SK-N-SH (cell line): ENCODE data around the gene BBOF1. TPM values are rescaled to one million over a fixed set of nuclear protein-coding genes. Genes with fewer than 3 reads are reported as not detected.

ENCODE experiments used
- CTCF ChIA-PET: fragments of 300-600, 350-600 bp; formaldehyde crosslinking; extraction: SDS; loops from one replicate; lab custom pipeline; 2021; lab: Yijun Ruan, JAX
- POLR2A ChIA-PET: fragments of 350-600 bp; sonication (Branson Sonifier 250); formaldehyde crosslinking; extraction: SDS; loops from one replicate; lab custom pipeline; 2020; ENCODE audit warnings: antibody characterized with exemption, inconsistent platforms; lab: Yijun Ruan, JAX
- DNase-seq: peaks from one replicate; pipeline ENCODE4 v3.0.0; 2012
- H2AFZ ChIP-seq: fragments of 200-600 bp; sonication (generic); 2 replicates; pipeline ENCODE4 v1.8.1; 2016; ENCODE audit warnings: antibody characterized with exemption, mild to moderate bottlenecking, low read depth
- H3F3A ChIP-seq: fragments of 200-600 bp; sonication (generic); replicated peaks from 2 replicates; pipeline ENCODE3; 2016; ENCODE audit warnings: antibody characterized with exemption, mild to moderate bottlenecking; ENCODE audit not compliant: insufficient read depth
- H3K27ac ChIP-seq, 2 experiments: fragments of 200-500 bp in 1 of 2; fragments of 200-600 bp in 1 of 2; sonication (Bioruptor generic) in 1 of 2; sonication (generic), shearing (Covaris generic) in 1 of 2; 2 replicates each; pipeline versions ENCODE4 v1.5.1 to v1.6.1; 2014 to 2016; ENCODE audit warnings: low read depth in 2 of 2, inconsistent platforms in 1 of 2, low read length in 1 of 2, mild to moderate bottlenecking in 1 of 2, mixed read lengths in 1 of 2
- H3K27me3 ChIP-seq: fragments of 200-600 bp; sonication (generic), shearing (Covaris generic); 2 replicates; pipeline ENCODE4 v1.6.1; 2016; ENCODE audit warnings: mixed run types; ENCODE audit not compliant: insufficient read depth
- H3K36me3 ChIP-seq, 2 experiments: fragments of 200-500 bp in 1 of 2; fragments of 200-600 bp in 1 of 2; sonication (Bioruptor generic) in 1 of 2; sonication (generic) in 1 of 2; replicated peaks in 1 of 2; 2 replicates each; pipeline versions ENCODE3 to v1.5.1; 2014 to 2016; ENCODE audit warnings: low read length in 1 of 2, mild to moderate bottlenecking in 1 of 2; ENCODE audit not compliant: insufficient read depth in 2 of 2, control insufficient read depth in 1 of 2
- H3K4me1 ChIP-seq, 2 experiments: fragments of 200-500 bp in 1 of 2; fragments of 200-600 bp in 1 of 2; sonication (Bioruptor generic) in 1 of 2; sonication (generic), shearing (Covaris generic) in 1 of 2; 2 replicates each; pipeline versions ENCODE4 v1.5.1 to v1.6.1; 2014 to 2016; ENCODE audit warnings: low read depth in 1 of 2, low read length in 1 of 2, mixed run types in 1 of 2; ENCODE audit not compliant: insufficient read depth in 2 of 2, control insufficient read depth in 1 of 2
- H3K4me2 ChIP-seq: fragments of 200-600 bp; sonication (generic), shearing (Covaris generic); 2 replicates; pipeline ENCODE4 v1.6.1; 2017; ENCODE audit warnings: mixed run types
- H3K4me3 ChIP-seq, 2 experiments: fragments of 200-500 bp in 1 of 2; fragments of 200-600 bp in 1 of 2; sonication (Bioruptor generic) in 1 of 2; sonication (generic), shearing (Covaris generic) in 1 of 2; 2 replicates each; pipeline versions ENCODE4 v1.5.1 to v1.8.1; 2014 to 2016; ENCODE audit warnings: low read depth in 2 of 2, inconsistent platforms in 1 of 2, low read length in 1 of 2, mild to moderate bottlenecking in 1 of 2, mixed read lengths in 1 of 2, moderate library complexity in 1 of 2
- H3K79me2 ChIP-seq: fragments of 200-600 bp; sonication (generic); 2 replicates; pipeline ENCODE4 v1.8.1; 2017; ENCODE audit warnings: mild to moderate bottlenecking; ENCODE audit not compliant: insufficient read depth
- H3K9ac ChIP-seq: fragments of 200-600 bp; sonication (generic); 2 replicates; pipeline ENCODE4 v1.6.1; 2017; ENCODE audit warnings: mixed run types
- H3K9me2 ChIP-seq: fragments of 200-600 bp; sonication (generic); 2 replicates; pipeline ENCODE4 v1.6.1; 2017; ENCODE audit warnings: mixed run types
- H3K9me3 ChIP-seq: fragments of 200-600 bp; sonication (generic); 2 replicates; pipeline ENCODE4 v1.6.1; 2017; ENCODE audit warnings: mixed run types, mild to moderate bottlenecking, moderate library complexity
- H4K20me1 ChIP-seq: fragments of 200-600 bp; sonication (generic); 2 replicates; pipeline ENCODE4 v1.6.1; 2017; ENCODE audit warnings: mild to moderate bottlenecking, mixed run types; ENCODE audit not compliant: insufficient read depth
- CTCF ChIP-seq: fragments of 200-600 bp; sonication (generic); IDR thresholded peaks from 2 replicates; pipeline ENCODE4 v1.6.1; 2017; ENCODE audit warnings: antibody characterized with exemption, mild to moderate bottlenecking, moderate library complexity
- FOXM1 ChIP-seq: IDR thresholded peaks from 2 replicates; pipeline ENCODE4 v1.4.0; 2012; ENCODE audit warnings: low read depth, mild to moderate bottlenecking
- NFIC ChIP-seq: IDR thresholded peaks from 2 replicates; pipeline ENCODE4 v1.4.0; 2012; ENCODE audit warnings: borderline replicate concordance
- POLR2AphosphoS5 ChIP-seq: IDR thresholded peaks from 2 replicates; pipeline ENCODE4 v1.6.1; 2012; ENCODE audit warnings: low read depth, low read length
- SIN3A ChIP-seq: IDR thresholded peaks from 2 replicates; pipeline ENCODE4 v1.6.1; 2012; ENCODE audit warnings: low read depth, mild to moderate bottlenecking, low read length, moderate library complexity, borderline replicate concordance
- TCF12 ChIP-seq: IDR thresholded peaks from 2 replicates; pipeline ENCODE4 v1.4.0; 2012
- USF2 ChIP-seq: fragments of 150-350 bp; IDR thresholded peaks from 2 replicates; pipeline ENCODE4 v1.6.1; 2017; ENCODE audit warnings: antibody characterized with exemption, low read length, low read depth, borderline replicate concordance
- ZBTB33 ChIP-seq: IDR thresholded peaks from 2 replicates; pipeline ENCODE4 v1.4.0; 2012; ENCODE audit warnings: low read depth, borderline replicate concordance
- WGBS: methylation state at CpG from one replicate; pipeline ENCODE4 v1.1.6; 2017; ENCODE audit warnings: low lambda C conversion rate; 5-methylcytosine and 5-hydroxymethylcytosine counted together
- polyA plus RNA-seq, 3 experiments: library from polyadenylated mRNA; depleted of rRNA; stranded (reverse); fragments of >200 nt; gene quantifications; 2 replicates each; pipeline ENCODE4 v1.2.3, GENCODE V29; 2012

The BBOF1 gene
- polyA plus RNA-seq, 1 of the 3 experiments (the other 2 are of a cell fraction) = 1.9 TPM

GRCh38 chr14:74018174-74018585 is 969 bp upstream of the BBOF1 start:
- Histone ChIP-seq H3K9ac (peak overlapping the region; percentile 96), H4K20me1 (no peaks in the 10 kb centered on the region), H3K4me2 (peak overlapping the region; percentile 93), H3F3A (peaks cover 17% of the 10 kb centered on the region), H3K4me1 (peaks cover 0 to 2% of the 10 kb centered on the region in 2 experiments; a peak in 1 of 4 replicates), H3K79me2 (peaks cover 4% of the 10 kb centered on the region; the same call in 1 of the 2 replicates), H3K9me3 (no peaks in the 10 kb centered on the region), H3K27ac (peak overlapping the region; percentile 77 to 92), H3K36me3 (no peaks in the 10 kb centered on the region), H2AFZ (peak overlapping the region; percentile 90), H3K4me3 (peak overlapping the region; percentile 69 to 93), H3K27me3 (no peaks in the 10 kb centered on the region), H3K9me2 (no peaks in the 10 kb centered on the region)
- DNase-seq = no peak
- ChIA-PET POLR2A (no interaction called here), CTCF (no interaction called here)
- TF ChIP-seq ZBTB33 (no peak), NFIC (0 out of 2 replicates have a peak, but pooled peaks have one; percentile 4)
- WGBS = 22% methylated on average over 8 of the region's 8 CpGs

- TF ChIP-seq FOXM1 = no peak
- no peak for TF ChIP-seq TCF12
- TF ChIP-seq SIN3A = 0 out of 2 replicates have a peak, but pooled peaks have one; percentile 95
- no peak for TF ChIP-seq CTCF
- TF ChIP-seq USF2 = no peak
- TF ChIP-seq POLR2AphosphoS5 = no peak
Measured at GRCh38 chr14:74019408-74020137, 424 bp downstream of the BBOF1 start.

More at GRCh38 chr14:74019408-74020137, 424 bp downstream of the BBOF1 start:
- H3K27ac ChIP-seq = peak overlapping the region in 1 of 2 experiments; percentile 77; a peak in 2 of 4 replicates
- peaks cover 17% of the 10 kb centered on the region for H3F3A ChIP-seq
- peak overlapping the region; percentile 75 for H3K9ac ChIP-seq
- 5% methylated on average over 20 of the region's 21 CpGs for WGBS
- H3K4me1 ChIP-seq = peaks cover 0 to 2% of the 10 kb centered on the region in 2 experiments; a peak in 1 of 4 replicates
- CTCF ChIA-PET = interaction anchor here (1.0 to 1.2 kb wide), 2 partner anchors 25 to 137 kb away, joined by 3 to 4 read pairs; no protein-coding TSS in a partner anchor
- DNase-seq = peak; percentile 28
- H4K20me1 ChIP-seq = no peaks in the 10 kb centered on the region
- H3K79me2 ChIP-seq = peaks cover 4% of the 10 kb centered on the region; the same call in 1 of the 2 replicates
- no peaks in the 10 kb centered on the region for H3K9me2 ChIP-seq
- H3K36me3 ChIP-seq = no peaks in the 10 kb centered on the region
- peak overlapping the region; percentile 96 for H2AFZ ChIP-seq
- H3K4me3 ChIP-seq = peak overlapping the region; percentile 69 to 93
- peak overlapping the region; percentile 90 for H3K4me2 ChIP-seq
- POLR2A ChIA-PET = no interaction called here
- no peaks in the 10 kb centered on the region for H3K9me3 ChIP-seq
- no peaks in the 10 kb centered on the region for H3K27me3 ChIP-seq
